WTC11 (cell line): ENCODE data around the gene PLAAT5.

Source experiments
- ESRRA ChIP-seq: sonication (generic); formaldehyde crosslinking; IDR thresholded peaks from 2 replicates; pipeline ENCODE4 v1.8.1; 2022; ENCODE audit warnings: mild to moderate bottlenecking, missing genetic modification reagents, borderline replicate concordance
- ETV6 ChIP-seq: sonication (generic); formaldehyde crosslinking; IDR thresholded peaks from 2 replicates; pipeline ENCODE4 v1.8.1; 2022; ENCODE audit warnings: mild to moderate bottlenecking, missing genetic modification reagents
- FOXJ3 ChIP-seq: sonication (generic); formaldehyde crosslinking; IDR thresholded peaks from 2 replicates; pipeline ENCODE4 v1.9.0; 2021; ENCODE audit warnings: missing genetic modification reagents, mild to moderate bottlenecking, borderline replicate concordance
- FOXP1 ChIP-seq: sonication (generic); formaldehyde crosslinking; IDR thresholded peaks from 2 replicates; pipeline ENCODE4 v1.8.0; 2022; ENCODE audit warnings: missing genetic modification reagents, mild to moderate bottlenecking, moderate library complexity, borderline replicate concordance
- FOXP4 ChIP-seq: sonication (generic); formaldehyde crosslinking; IDR thresholded peaks from 2 replicates; pipeline ENCODE4 v1.8.0; 2022; ENCODE audit warnings: mild to moderate bottlenecking, missing genetic modification reagents
- KAT7 ChIP-seq: sonication (generic); formaldehyde crosslinking; IDR thresholded peaks from 2 replicates; pipeline ENCODE4 v1.8.1; 2023; ENCODE audit warnings: missing genetic modification reagents, mild to moderate bottlenecking, borderline replicate concordance
- MAX ChIP-seq: sonication (generic); formaldehyde crosslinking; IDR thresholded peaks from 2 replicates; pipeline ENCODE4 v1.8.0; 2022; ENCODE audit warnings: mild to moderate bottlenecking, missing genetic modification reagents
- NFE2L1 ChIP-seq: sonication (generic); formaldehyde crosslinking; IDR thresholded peaks from 2 replicates; pipeline ENCODE4 v1.8.1; 2023; ENCODE audit warnings: missing genetic modification reagents
- NR1H2 ChIP-seq: sonication (generic); formaldehyde crosslinking; IDR thresholded peaks from 2 replicates; pipeline ENCODE4 v1.9.0; 2021; ENCODE audit warnings: mild to moderate bottlenecking, moderate library complexity, missing genetic modification reagents
- TCF7 ChIP-seq: sonication (generic); formaldehyde crosslinking; IDR thresholded peaks from 2 replicates; pipeline ENCODE4 v1.8.0; 2022; ENCODE audit warnings: mild to moderate bottlenecking, low read depth, missing genetic modification reagents, moderate library complexity
- ZBTB21 ChIP-seq: sonication (generic); formaldehyde crosslinking; IDR thresholded peaks from 2 replicates; pipeline ENCODE4 v1.8.1; 2023; ENCODE audit warnings: mild to moderate bottlenecking, missing genetic modification reagents, borderline replicate concordance
- ZNF138 ChIP-seq: sonication (generic); formaldehyde crosslinking; conservative IDR thresholded peaks from 2 replicates; pipeline ENCODE4 v1.8.1; 2022; ENCODE audit warnings: mild to moderate bottlenecking, moderate library complexity, missing genetic modification reagents
- ZNF423 ChIP-seq: fragments of 250-450 bp; sonication (Bioruptor Pico); IDR thresholded peaks from 2 replicates; pipeline ENCODE4 v2.1.2; 2022; ENCODE audit warnings: mild to moderate bottlenecking, moderate library complexity
- TF ChIP-seq, protein P1 (sequence below): fragments of 200-600 bp; IDR thresholded peaks from 2 replicates; pipeline ENCODE4 v1.8.0; 2022; ENCODE audit warnings: antibody characterized with exemption

- TF ChIP-seq, protein P1, sequence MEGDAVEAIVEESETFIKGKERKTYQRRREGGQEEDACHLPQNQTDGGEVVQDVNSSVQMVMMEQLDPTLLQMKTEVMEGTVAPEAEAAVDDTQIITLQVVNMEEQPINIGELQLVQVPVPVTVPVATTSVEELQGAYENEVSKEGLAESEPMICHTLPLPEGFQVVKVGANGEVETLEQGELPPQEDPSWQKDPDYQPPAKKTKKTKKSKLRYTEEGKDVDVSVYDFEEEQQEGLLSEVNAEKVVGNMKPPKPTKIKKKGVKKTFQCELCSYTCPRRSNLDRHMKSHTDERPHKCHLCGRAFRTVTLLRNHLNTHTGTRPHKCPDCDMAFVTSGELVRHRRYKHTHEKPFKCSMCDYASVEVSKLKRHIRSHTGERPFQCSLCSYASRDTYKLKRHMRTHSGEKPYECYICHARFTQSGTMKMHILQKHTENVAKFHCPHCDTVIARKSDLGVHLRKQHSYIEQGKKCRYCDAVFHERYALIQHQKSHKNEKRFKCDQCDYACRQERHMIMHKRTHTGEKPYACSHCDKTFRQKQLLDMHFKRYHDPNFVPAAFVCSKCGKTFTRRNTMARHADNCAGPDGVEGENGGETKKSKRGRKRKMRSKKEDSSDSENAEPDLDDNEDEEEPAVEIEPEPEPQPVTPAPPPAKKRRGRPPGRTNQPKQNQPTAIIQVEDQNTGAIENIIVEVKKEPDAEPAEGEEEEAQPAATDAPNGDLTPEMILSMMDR = no peak
- TF ChIP-seq NR1H2 (no peak), FOXP1 (no peak), ETV6 (CRISPR knock-in tag) (no peak), FOXJ3 (CRISPR knock-in tag) (no peak), ZBTB21 (CRISPR knock-in tag) (no peak), ZNF423 (CRISPR knock-in tag) (no peak), KAT7 (CRISPR knock-in tag) (no peak), NFE2L1 (CRISPR knock-in tag) (no peak), TCF7 (CRISPR knock-in tag) (no peak), MAX (CRISPR knock-in tag) (no peak), ZNF138 (CRISPR knock-in tag) (no peak), FOXP4 (CRISPR knock-in tag) (no peak), ESRRA (no peak)
Observed at GRCh38 chr11:63499874-63500273, 8.9 kb upstream of the PLAAT5 start.
